Stimulated activated CD4-positive, alpha-beta T cell treated with anti-CD3 and anti-CD28 coated beads, Interleukin-1b, Interleukin-23, amount 100 ng/mL, for 24 hours (primary cell): Measurements from ENCODE around the gene NUDT12.

Experiments used
- DNase-seq, 4 experiments: peaks; one replicate each; pipeline ENCODE4 v3.0.0-alpha.2; 2020; ENCODE audit warnings: low read depth in 4 of 4, low spot score in 1 of 4

The NUDT12 gene

DNA sequence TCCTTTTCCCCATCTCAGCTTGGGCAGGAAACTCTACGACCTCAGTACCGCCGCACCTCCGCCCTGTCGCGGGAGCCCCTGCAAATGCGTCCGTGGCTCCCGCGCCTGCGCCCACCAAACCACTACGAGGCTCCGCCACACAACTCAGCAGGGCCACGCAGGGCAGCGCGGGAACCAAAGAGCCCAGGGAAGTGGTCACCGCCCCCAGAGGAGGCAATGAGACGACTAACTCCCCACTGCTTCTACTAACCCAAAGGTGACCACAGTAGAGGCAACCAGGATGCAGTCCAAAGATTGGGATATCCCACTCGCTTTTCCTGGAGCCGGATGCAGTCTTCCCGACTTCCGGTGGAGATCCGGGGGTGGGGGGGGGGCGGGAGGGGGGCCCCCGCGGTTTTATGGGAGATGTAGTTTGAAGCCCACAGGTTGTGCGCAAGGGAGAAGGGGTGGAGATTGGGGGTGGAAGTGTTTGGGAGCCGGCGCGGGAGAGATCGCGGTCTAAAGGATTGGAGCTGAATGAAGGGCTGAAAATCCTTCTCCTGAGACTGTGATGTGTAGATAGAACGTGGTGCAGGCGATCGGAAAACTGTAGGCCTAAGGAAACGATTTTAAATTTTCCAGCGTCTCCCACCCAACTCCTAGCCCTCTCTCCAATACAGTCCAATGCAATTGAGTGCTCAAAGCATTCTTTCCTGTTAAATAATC, at the start of gene NUDT12:
Gene NUDT12, minus strand, starts transcription at position 337 of the 705 bp plus-strand sequence. CDS start 2,541 bp downstream, outside the sequence.
- peak; percentile 16 to 32 (median 20) for DNase-seq

- no peak for DNase-seq
These were observed 44.8 kb upstream of the NUDT12 start for GRCh38 chr5:103607346-103607745.

GRCh38 chr5:103605277-103605676, 42.7 kb upstream of the NUDT12 start:
- no peak for DNase-seq

DNA sequence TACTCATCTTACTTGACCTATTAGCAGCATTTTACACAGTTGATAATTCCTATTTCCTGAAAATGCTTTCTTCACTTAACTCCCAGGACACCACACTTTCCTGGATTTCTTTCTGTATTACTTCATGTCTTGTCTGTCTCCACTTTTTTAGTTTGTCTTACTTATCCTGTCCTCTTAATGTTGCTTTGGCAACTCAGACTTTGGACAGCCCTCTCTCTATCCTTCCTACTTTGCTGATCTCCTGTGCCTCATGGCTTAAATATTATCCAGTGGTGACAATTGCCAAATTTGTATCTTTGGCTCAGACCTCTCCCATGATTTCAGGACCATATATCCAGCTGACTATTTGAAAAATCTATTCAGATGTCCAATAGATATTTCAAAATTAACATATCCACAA, 39.8 kb upstream of the NUDT12 start:
- no peak for DNase-seq

DNA sequence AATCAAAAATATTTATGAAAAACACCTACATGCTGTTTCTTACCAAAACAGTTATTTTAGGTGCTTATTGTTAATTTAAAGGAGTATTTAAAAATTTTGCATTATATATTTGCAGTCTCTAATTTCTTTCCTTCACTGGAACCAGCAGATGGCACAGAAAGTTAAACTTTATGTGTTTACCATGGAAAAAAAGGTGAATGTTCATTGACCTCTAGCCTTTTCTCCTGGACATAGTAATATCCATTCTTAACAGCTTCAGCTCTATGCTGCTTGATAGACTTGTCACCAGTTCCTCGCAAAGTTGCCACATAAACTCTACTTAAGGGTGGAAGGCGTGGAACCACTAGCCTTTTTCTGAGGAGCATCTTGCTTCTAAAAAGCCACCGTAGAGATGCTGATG, 38.7 kb upstream of the NUDT12 start:
- no peak for DNase-seq

- DNase-seq = no peak
These were observed 37.5 kb upstream of the NUDT12 start for GRCh38 chr5:103600086-103600485.

- no peak for DNase-seq
These were observed 36.5 kb upstream of the NUDT12 start for GRCh38 chr5:103598997-103599566.

DNA sequence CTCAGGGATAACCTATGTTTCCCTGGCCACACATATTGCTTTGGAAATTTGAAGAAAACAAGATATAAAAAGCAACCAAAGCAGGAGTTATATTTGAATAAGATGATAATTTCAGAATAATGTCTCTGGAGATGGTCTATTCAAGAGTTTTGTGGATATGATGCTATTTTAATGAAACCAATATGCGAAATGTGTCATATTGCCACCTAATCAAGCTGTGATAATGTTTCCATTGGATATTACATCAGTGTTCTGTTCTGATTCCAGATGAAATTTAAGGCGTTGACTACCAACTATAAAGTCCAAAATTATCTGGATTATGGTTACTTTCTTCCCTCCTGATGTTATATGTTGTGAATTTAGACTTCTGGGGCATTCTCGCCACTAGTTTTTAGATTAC, 27.6 kb upstream of the NUDT12 start:
- DNase-seq = no peak

DNA sequence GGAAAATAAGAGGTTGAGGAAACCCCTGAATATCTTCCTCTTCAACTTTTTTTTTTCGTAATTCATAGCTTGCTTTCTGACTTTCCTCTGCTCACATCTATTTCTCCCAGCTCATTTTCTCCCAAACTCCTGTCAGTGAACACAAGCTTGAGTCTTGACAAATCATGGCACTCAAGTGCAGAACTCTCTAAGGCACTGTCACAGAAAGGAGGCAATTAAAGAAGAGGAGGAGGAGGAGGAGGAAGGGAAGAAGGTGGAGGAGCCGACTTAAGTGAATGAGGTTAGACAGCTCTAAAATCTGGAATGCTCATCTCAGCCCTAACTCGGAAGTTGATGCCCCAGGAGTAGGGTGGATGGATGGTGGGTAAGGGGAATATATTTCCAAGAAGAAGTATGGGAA, 27.2 kb upstream of the NUDT12 start:
- no peak for DNase-seq

GRCh38 chr5:103589357-103589756, 26.8 kb upstream of the NUDT12 start:
- DNase-seq = no peak

DNA sequence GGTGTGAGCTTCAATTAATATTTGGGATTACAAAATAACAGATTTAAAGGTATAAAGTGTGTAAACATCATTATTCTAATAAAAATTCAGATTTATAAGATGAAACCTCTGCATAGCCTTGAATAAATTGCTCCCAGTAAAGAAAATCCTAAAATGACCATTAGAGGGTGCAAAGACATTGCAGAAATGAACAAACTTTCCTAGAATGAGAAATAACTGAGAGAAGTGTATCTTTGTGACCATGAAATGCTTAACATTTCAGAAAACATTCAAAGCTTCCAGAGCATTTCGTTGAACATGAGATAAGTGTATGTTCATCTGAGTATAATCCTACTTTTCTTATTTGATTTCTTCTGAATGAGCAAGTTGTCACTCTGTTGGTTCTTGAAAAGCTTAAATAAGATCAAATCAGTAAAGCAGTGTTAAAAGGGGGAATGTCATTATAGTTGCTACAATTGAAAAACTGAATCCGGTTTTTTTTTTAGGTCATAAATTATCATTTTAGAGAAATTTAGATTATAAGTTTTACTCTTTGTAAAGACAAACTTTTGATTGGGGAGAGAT, 24.7 kb upstream of the NUDT12 start:
- DNase-seq = no peak

- DNase-seq = no peak
These were observed 19.8 kb upstream of the NUDT12 start for GRCh38 chr5:103582364-103582763.

GRCh38 chr5:103573411-103573810, 10.8 kb upstream of the NUDT12 start:
- no peak for DNase-seq

- no peak for DNase-seq
These were observed 9.9 kb upstream of the NUDT12 start for GRCh38 chr5:103572454-103572853.

GRCh38 chr5:103571730-103572129, 9.1 kb upstream of the NUDT12 start:
- DNase-seq = no peak

GRCh38 chr5:103569313-103570060, 6.9 kb upstream of the NUDT12 start:
- no peak for DNase-seq

DNA sequence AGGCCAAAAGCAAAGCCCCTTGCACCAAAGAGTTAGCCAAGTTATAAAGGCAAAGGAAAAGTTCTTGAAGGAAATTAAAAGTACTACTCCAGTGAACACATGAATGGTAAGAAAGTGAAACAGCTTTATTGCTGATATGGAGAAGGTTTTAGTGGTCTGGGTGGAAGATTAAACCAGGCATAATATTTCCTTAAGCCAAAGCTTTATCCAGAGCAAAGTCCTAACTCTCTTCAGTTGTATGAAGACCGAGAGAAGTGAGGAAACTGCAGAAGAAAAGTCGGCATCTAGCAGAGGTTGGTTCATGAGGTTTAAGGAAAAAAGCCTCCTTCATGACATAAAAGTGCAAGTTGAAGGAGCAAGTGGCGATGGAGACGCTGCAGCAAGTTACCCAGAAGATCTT, 3.1 kb upstream of the NUDT12 start:
- DNase-seq = no peak

GRCh38 chr5:103561685-103562452, 720 bp downstream of the NUDT12 start:
- DNase-seq = no peak

- no peak for DNase-seq
These were observed 1.8 kb downstream of the NUDT12 start for GRCh38 chr5:103560826-103561225.

GRCh38 chr5:103546858-103547257, 15.7 kb downstream of the NUDT12 start:
- DNase-seq = no peak

- no peak for DNase-seq
These were observed 20.1 kb downstream of the NUDT12 start for GRCh38 chr5:103542441-103542840.
